SK-N-DZ (cell line): ENCODE measurements around the gene ADARB2.
"Not testable (repeated sequence)": the region's sequence is repeated elsewhere in the genome, so short reads cannot be mapped to it uniquely, and the experiment has no call there.

Experiments used
- DNase-seq: peaks from one replicate; pipeline ENCODE4 v3.0.0-alpha.2; 2015; ENCODE audit warnings: low spot score

ADARB2 gene

GRCh38 chr10:1434912-1435692 lies 302.2 kb downstream of the ADARB2 start:
- peak; percentile 35 for DNase-seq

GRCh38 chr10:1434202-1434601 lies 303.1 kb downstream of the ADARB2 start:
- DNase-seq = no peak

- DNase-seq = no peak
Measured at GRCh38 chr10:1432161-1432560, 305.2 kb downstream of the ADARB2 start.

- no peak for DNase-seq
Measured at GRCh38 chr10:1431229-1431628, 306.1 kb downstream of the ADARB2 start.

- DNase-seq = not testable (repeated sequence)
Measured at GRCh38 chr10:1427521-1428186, 309.7 kb downstream of the ADARB2 start.

- no peak for DNase-seq
Measured at GRCh38 chr10:1426786-1427185, 310.5 kb downstream of the ADARB2 start.

GRCh38 chr10:1425879-1426278 lies 311.4 kb downstream of the ADARB2 start:
- DNase-seq = no peak

GRCh38 chr10:1424648-1425047 lies 312.7 kb downstream of the ADARB2 start:
- no peak for DNase-seq

GRCh38 chr10:1423676-1424253 lies 313.6 kb downstream of the ADARB2 start:
- DNase-seq = no peak

GRCh38 chr10:1422275-1422674 lies 315.1 kb downstream of the ADARB2 start:
- DNase-seq = no peak

GRCh38 chr10:1420661-1421362 lies 316.5 kb downstream of the ADARB2 start:
- peak; percentile 79 for DNase-seq

GRCh38 chr10:1419796-1420610 lies 317.3 kb downstream of the ADARB2 start:
- DNase-seq = no peak

- DNase-seq = no peak
Measured at GRCh38 chr10:1418031-1418550, 319.2 kb downstream of the ADARB2 start.

- no peak for DNase-seq
Measured at GRCh38 chr10:1417574-1417973, 319.8 kb downstream of the ADARB2 start.

- no peak for DNase-seq
Measured at GRCh38 chr10:1416456-1417037, 320.8 kb downstream of the ADARB2 start.

GRCh38 chr10:1414893-1415292 lies 322.4 kb downstream of the ADARB2 start:
- DNase-seq = no peak

- not testable (repeated sequence) for DNase-seq
Measured at GRCh38 chr10:1414346-1414745, 323.0 kb downstream of the ADARB2 start.

GRCh38 chr10:1413823-1414222 lies 323.5 kb downstream of the ADARB2 start:
- no peak for DNase-seq

GRCh38 chr10:1413256-1413655 lies 324.1 kb downstream of the ADARB2 start:
- DNase-seq = no peak

- DNase-seq = no peak
Measured at GRCh38 chr10:1412531-1413189, 324.7 kb downstream of the ADARB2 start.
